Stimulated activated naive CD4-positive, alpha-beta T cell (primary cell): ENCODE results near the gene KIR2DL1.
"Not testable (repeated sequence)": the region's sequence is repeated elsewhere in the genome, so short reads cannot be mapped to it uniquely, and the experiment has no call there.

Experiments used
- DNase-seq, 6 experiments: peaks; one replicate each; lab custom pipeline; 2025; lab: John Stamatoyannopoulos, UW

The KIR2DL1 gene

DNA sequence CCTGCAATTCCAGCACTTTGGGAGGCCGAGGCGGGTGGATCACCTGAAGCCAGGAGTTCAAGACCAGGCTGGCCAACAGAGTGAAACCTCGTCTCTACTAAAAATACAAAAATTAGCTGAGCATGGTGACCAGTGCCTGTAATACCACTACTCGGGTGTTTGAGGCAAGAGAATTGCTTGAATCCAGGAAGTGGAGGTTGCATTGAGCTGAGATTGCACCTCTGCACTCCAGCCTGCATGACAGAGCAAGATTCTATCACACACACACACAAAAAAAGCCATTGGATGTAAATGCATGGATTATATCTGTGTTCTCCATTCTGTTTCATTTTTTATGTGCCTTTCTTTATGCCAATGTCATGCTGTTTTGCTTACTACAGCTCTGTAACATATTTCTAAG is 54.8 kb downstream of the KIR2DL1 start:
- DNase-seq: not testable (repeated sequence)

DNA sequence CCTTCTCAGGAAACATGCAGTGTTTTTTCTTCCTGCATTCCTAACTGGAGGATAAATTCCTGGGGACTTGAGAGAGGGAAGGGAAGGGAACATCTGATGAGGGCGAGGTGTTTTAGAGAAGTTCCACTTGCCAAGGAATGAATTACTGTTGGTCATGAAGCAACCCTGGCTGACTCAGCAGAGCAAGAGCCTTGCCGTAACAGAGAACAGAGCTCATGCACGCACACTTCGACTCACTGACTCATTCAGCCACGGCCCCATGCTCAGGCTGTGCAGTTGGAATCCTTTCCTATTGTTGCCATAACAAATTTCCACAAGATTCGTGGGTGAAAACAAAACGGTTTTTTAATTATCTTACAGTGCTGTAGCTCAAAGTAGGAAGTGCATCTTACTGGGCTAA is 55.7 kb downstream of the KIR2DL1 start:
- DNase-seq: not testable (repeated sequence)

DNA sequence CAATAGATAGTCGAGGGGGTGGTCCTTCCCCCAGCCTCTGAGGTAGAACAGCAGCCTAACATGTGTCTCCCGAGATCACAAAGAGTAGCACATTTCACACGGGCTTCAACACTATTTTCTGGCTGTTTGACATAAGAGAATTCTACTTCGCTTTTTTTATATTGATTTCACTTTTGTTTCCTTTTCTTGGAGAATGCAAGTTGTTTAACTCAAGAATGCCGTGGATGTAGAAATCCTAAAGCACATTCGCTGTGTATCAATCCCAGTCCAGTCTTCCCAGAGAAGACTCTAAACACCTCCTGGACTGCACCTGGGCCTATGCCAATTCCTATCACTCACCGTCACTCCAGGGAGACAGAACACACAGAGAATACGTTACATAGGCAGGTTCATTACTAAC is 58.5 kb downstream of the KIR2DL1 start:
- DNase-seq: not testable (repeated sequence)

DNA sequence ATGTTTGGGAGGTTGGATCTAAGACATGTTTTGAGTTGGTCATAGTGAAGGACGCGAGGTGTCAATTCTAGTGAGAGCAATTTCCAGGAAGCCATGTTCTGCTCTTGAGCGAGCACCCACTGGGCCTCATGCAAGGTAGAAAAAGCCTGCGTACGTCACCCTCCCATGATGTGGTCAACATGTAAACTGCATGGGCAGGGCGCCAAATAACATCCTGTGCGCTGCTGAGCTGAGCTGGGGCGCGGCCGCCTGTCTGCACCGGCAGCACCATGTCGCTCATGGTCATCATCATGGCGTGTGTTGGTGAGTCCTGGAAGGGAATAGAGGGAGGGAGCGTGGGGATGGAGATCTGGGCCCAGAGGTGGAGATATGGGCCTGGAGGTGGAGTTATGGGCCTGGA is 62.9 kb downstream of the KIR2DL1 start, which contains the start of gene KIR2DS4:
Gene KIR2DS4, plus strand, starts transcription at position 181 of the 400 bp plus-strand sequence.
- DNase-seq: not testable (repeated sequence)
